ENCODE measurements around the gene PRKCSH. TPM values are rescaled to one million over a fixed set of nuclear protein-coding genes. Genes with fewer than 3 reads are reported as not detected.
A peak's percentile ranks its signal among the peaks of the same experiment; 100 is the strongest.

Gene PRKCSH, protein sequence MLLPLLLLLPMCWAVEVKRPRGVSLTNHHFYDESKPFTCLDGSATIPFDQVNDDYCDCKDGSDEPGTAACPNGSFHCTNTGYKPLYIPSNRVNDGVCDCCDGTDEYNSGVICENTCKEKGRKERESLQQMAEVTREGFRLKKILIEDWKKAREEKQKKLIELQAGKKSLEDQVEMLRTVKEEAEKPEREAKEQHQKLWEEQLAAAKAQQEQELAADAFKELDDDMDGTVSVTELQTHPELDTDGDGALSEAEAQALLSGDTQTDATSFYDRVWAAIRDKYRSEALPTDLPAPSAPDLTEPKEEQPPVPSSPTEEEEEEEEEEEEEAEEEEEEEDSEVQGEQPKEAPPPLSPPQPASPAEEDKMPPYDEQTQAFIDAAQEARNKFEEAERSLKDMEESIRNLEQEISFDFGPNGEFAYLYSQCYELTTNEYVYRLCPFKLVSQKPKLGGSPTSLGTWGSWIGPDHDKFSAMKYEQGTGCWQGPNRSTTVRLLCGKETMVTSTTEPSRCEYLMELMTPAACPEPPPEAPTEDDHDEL
- 79.1 TPM for total RNA-seq

GRCh38 chr19:11435057-11435832 is at the start of gene PRKCSH, which contains the start of gene ODAD3:
TSS of gene PRKCSH (plus strand) at chr19:11435635. CDS start at chr19:11436118, 483 bp downstream.
TSS of gene ODAD3 (minus strand) at chr19:11435121. CDS start at chr19:11435016, 105 bp downstream.
- Histone ChIP-seq H3K27ac (peak within 1 kb of the TSS; percentile 83), H3K36me3 (peaks cover 0 to 30% of the 10 kb centered on the region in 2 donors), H3K4me3 (peak within 1 kb of the TSS; percentile 74 to 90), H3K9me3 (no peaks in the 10 kb centered on the region), H3K4me1 (peaks cover 21% of the 10 kb centered on the region), H3K27me3 (no peaks in the 10 kb centered on the region)
- no peak for TF ChIP-seq POLR2A (IDR thresholded peaks at IDR 0.05)
- TF ChIP-seq CTCF (IDR thresholded peaks at IDR 0.05), result peak; percentile 77 to 99 (median 91)
- peak; percentile 97 to 100 for TF ChIP-seq POLR2AphosphoS5 (IDR thresholded peaks at IDR 0.05; ENCODE audit: insufficient read depth in 1 of 2, low read depth in 1 of 2)
- peak in 1 of 2 donors; percentile 99 for DNase-seq (ENCODE audit: extremely low spot score in 2 of 2)
- intact Hi-C loops (cut with DNase I), result no loop called here

GRCh38 chr19:11387162-11388034 is 48.0 kb upstream of the PRKCSH start:
- Histone ChIP-seq H3K27me3 (no peaks in the 10 kb centered on the region), H3K36me3 (no peaks in the 10 kb centered on the region), H3K4me3 (no peak overlapping the region), H3K4me1 (peaks cover 19% of the 10 kb centered on the region), H3K27ac (no peak overlapping the region), H3K9me3 (no peaks in the 10 kb centered on the region)
- TF ChIP-seq CTCF (IDR thresholded peaks at IDR 0.05) (no peak), POLR2A (IDR thresholded peaks at IDR 0.05) (no peak), POLR2AphosphoS5 (IDR thresholded peaks at IDR 0.05; ENCODE audit: insufficient read depth in 1 of 2, low read depth in 1 of 2) (no peak)
- intact Hi-C loops (cut with DNase I), result no loop called here
- no peak for DNase-seq (ENCODE audit: extremely low spot score in 2 of 2)

- Histone ChIP-seq H3K4me1 (no peaks in the 10 kb centered on the region), H3K27ac (no peak overlapping the region), H3K4me3 (no peak overlapping the region), H3K9me3 (no peaks in the 10 kb centered on the region), H3K36me3 (no peaks in the 10 kb centered on the region), H3K27me3 (no peaks in the 10 kb centered on the region)
- no peak for TF ChIP-seq POLR2AphosphoS5 (IDR thresholded peaks at IDR 0.05; ENCODE audit: insufficient read depth in 1 of 2, low read depth in 1 of 2)
- no peak for DNase-seq (ENCODE audit: extremely low spot score in 2 of 2)
- intact Hi-C loops (cut with DNase I), result no loop called here
Measured at GRCh38 chr19:11390359-11390758, 45.1 kb upstream of the PRKCSH start.

- no peaks in the 10 kb centered on the region for H3K4me1 ChIP-seq
- H3K36me3 ChIP-seq, result no peaks in the 10 kb centered on the region
- intact Hi-C loops (cut with DNase I), result no loop called here
- no peak for DNase-seq (ENCODE audit: extremely low spot score in 2 of 2)
- TF ChIP-seq POLR2A (IDR thresholded peaks at IDR 0.05), result no peak
- no peak for TF ChIP-seq CTCF (IDR thresholded peaks at IDR 0.05)
- TF ChIP-seq POLR2AphosphoS5 (IDR thresholded peaks at IDR 0.05; ENCODE audit: insufficient read depth in 1 of 2, low read depth in 1 of 2), result no peak
- no peak overlapping the region for H3K27ac ChIP-seq
- H3K27me3 ChIP-seq, result no peaks in the 10 kb centered on the region
- H3K4me3 ChIP-seq, result no peak overlapping the region
- H3K9me3 ChIP-seq, result no peaks in the 10 kb centered on the region
Measured at GRCh38 chr19:11390933-11391680, 44.3 kb upstream of the PRKCSH start.

All from vagina (tissue), 2 donors.